ENCODE measurements around the gene EYS. TPM values are rescaled to one million over a fixed set of nuclear protein-coding genes. Genes with fewer than 3 reads are reported as not detected.

The EYS gene
- total and polyA plus RNA-seq, 2 experiments from 2014 or later, result 0.04 TPM; not detected in 1

GRCh38 chr6:65469650-65470049 lies 237.4 kb downstream of the EYS start:
- Histone ChIP-seq H3K27me3 (replicated peaks; ENCODE audit: insufficient read depth) (no peaks in the 10 kb centered on the region), H3K4me1 (ENCODE audit: insufficient read depth) (no peaks in the 10 kb centered on the region), H3K9ac (no peak overlapping the region), H3K4me3 (no peak overlapping the region), H3K4me2 (ENCODE audit: unreplicated experiment) (no peak overlapping the region), H3K36me3 (ENCODE audit: low read depth) (no peaks in the 10 kb centered on the region), H3K9me3 (ENCODE audit: low read depth) (no peaks in the 10 kb centered on the region), H4K20me1 (ENCODE audit: insufficient read depth) (no peaks in the 10 kb centered on the region), H3K79me2 (ENCODE audit: insufficient read depth) (no peaks in the 10 kb centered on the region), H3F3A (ENCODE audit: insufficient read depth) (no peaks in the 10 kb centered on the region), H3K27ac (no peak overlapping the region), H3K9me2 (ENCODE audit: insufficient read depth) (no peaks in the 10 kb centered on the region), H2AFZ (no peak overlapping the region)
- no peak for DNase-seq
- no peak for TF ChIP-seq EZH2 (IDR thresholded peaks at IDR 0.05; ENCODE audit: insufficient read depth, poor library complexity, severe bottlenecking)
- no peak for TF ChIP-seq EZH2phosphoT487 (IDR thresholded peaks at IDR 0.05; ENCODE audit: insufficient read depth, low read depth)
- in situ Hi-C loops (cut with MboI), result no loop called here

- H3K4me3 ChIP-seq, result no peak overlapping the region
- no peak overlapping the region for H3K27ac ChIP-seq
- in situ Hi-C loops (cut with MboI), result no loop called here
- no peaks in the 10 kb centered on the region for H3K27me3 ChIP-seq (replicated peaks; ENCODE audit: insufficient read depth)
- no peak overlapping the region for H3K4me2 ChIP-seq (ENCODE audit: unreplicated experiment)
- no peak for DNase-seq
- H3K4me1 ChIP-seq (ENCODE audit: insufficient read depth), result no peaks in the 10 kb centered on the region
- no peaks in the 10 kb centered on the region for H3K9me3 ChIP-seq (ENCODE audit: low read depth)
- H4K20me1 ChIP-seq (ENCODE audit: insufficient read depth), result no peaks in the 10 kb centered on the region
- no peaks in the 10 kb centered on the region for H3K9me2 ChIP-seq (ENCODE audit: insufficient read depth)
- no peak for TF ChIP-seq EZH2phosphoT487 (IDR thresholded peaks at IDR 0.05; ENCODE audit: insufficient read depth, low read depth)
- TF ChIP-seq EZH2 (IDR thresholded peaks at IDR 0.05; ENCODE audit: insufficient read depth, poor library complexity, severe bottlenecking), result no peak
- H3K36me3 ChIP-seq (ENCODE audit: low read depth), result no peaks in the 10 kb centered on the region
- WGBS, 2 experiments (ENCODE audit: low coverage in 1 of 2, low lambda C conversion rate in 2 of 2, missing lambda C conversion rate in 2 of 2), result 13 to 14% methylated on average over 3 of the region's 3 CpGs
- no peak overlapping the region for H3K9ac ChIP-seq
- no peak overlapping the region for H2AFZ ChIP-seq
- no peaks in the 10 kb centered on the region for H3F3A ChIP-seq (ENCODE audit: insufficient read depth)
- no peaks in the 10 kb centered on the region for H3K79me2 ChIP-seq (ENCODE audit: insufficient read depth)
Measured at GRCh38 chr6:65468307-65468706, 238.7 kb downstream of the EYS start.

GRCh38 chr6:65461121-65461520 lies 245.9 kb downstream of the EYS start:
- in situ Hi-C loops (cut with MboI), result no loop called here
- H3K27ac ChIP-seq, result no peak overlapping the region
- no peak overlapping the region for H3K9ac ChIP-seq
- no peak for DNase-seq
- WGBS, 2 experiments (ENCODE audit: low coverage in 1 of 2, low lambda C conversion rate in 2 of 2, missing lambda C conversion rate in 2 of 2), result 29 to 35% methylated on average over 3 of the region's 3 CpGs
- no peaks in the 10 kb centered on the region for H3K79me2 ChIP-seq (ENCODE audit: insufficient read depth)
- no peaks in the 10 kb centered on the region for H3K27me3 ChIP-seq (replicated peaks; ENCODE audit: insufficient read depth)
- no peak overlapping the region for H3K4me3 ChIP-seq
- H3K36me3 ChIP-seq (ENCODE audit: low read depth), result no peaks in the 10 kb centered on the region
- no peak overlapping the region for H2AFZ ChIP-seq
- no peaks in the 10 kb centered on the region for H3K4me1 ChIP-seq (ENCODE audit: insufficient read depth)
- TF ChIP-seq EZH2 (IDR thresholded peaks at IDR 0.05; ENCODE audit: insufficient read depth, poor library complexity, severe bottlenecking), result no peak
- TF ChIP-seq EZH2phosphoT487 (IDR thresholded peaks at IDR 0.05; ENCODE audit: insufficient read depth, low read depth), result no peak
- no peaks in the 10 kb centered on the region for H3K9me2 ChIP-seq (ENCODE audit: insufficient read depth)
- no peaks in the 10 kb centered on the region for H4K20me1 ChIP-seq (ENCODE audit: insufficient read depth)
- no peaks in the 10 kb centered on the region for H3F3A ChIP-seq (ENCODE audit: insufficient read depth)
- H3K9me3 ChIP-seq (ENCODE audit: low read depth), result no peaks in the 10 kb centered on the region
- H3K4me2 ChIP-seq (ENCODE audit: unreplicated experiment), result no peak overlapping the region

GRCh38 chr6:65452333-65452732 lies 254.7 kb downstream of the EYS start:
- no peaks in the 10 kb centered on the region for H3F3A ChIP-seq (ENCODE audit: insufficient read depth)
- 11 to 23% methylated on average over 1 of the region's 1 CpG for WGBS, 2 experiments (ENCODE audit: low coverage in 1 of 2, low lambda C conversion rate in 2 of 2, missing lambda C conversion rate in 2 of 2)
- no peak overlapping the region for H3K9ac ChIP-seq
- H3K27me3 ChIP-seq (replicated peaks; ENCODE audit: insufficient read depth), result no peaks in the 10 kb centered on the region
- H2AFZ ChIP-seq, result no peak overlapping the region
- no peaks in the 10 kb centered on the region for H3K36me3 ChIP-seq (ENCODE audit: low read depth)
- no peaks in the 10 kb centered on the region for H4K20me1 ChIP-seq (ENCODE audit: insufficient read depth)
- no peak overlapping the region for H3K4me3 ChIP-seq
- H3K79me2 ChIP-seq (ENCODE audit: insufficient read depth), result no peaks in the 10 kb centered on the region
- no peaks in the 10 kb centered on the region for H3K4me1 ChIP-seq (ENCODE audit: insufficient read depth)
- H3K4me2 ChIP-seq (ENCODE audit: unreplicated experiment), result no peak overlapping the region
- in situ Hi-C loops (cut with MboI), result no loop called here
- TF ChIP-seq EZH2 (IDR thresholded peaks at IDR 0.05; ENCODE audit: insufficient read depth, poor library complexity, severe bottlenecking) (no peak), EZH2phosphoT487 (IDR thresholded peaks at IDR 0.05; ENCODE audit: insufficient read depth, low read depth) (no peak)
- H3K27ac ChIP-seq, result no peak overlapping the region
- H3K9me3 ChIP-seq (ENCODE audit: low read depth), result peaks cover 3% of the 10 kb centered on the region
- DNase-seq, result no peak
- H3K9me2 ChIP-seq (ENCODE audit: insufficient read depth), result no peaks in the 10 kb centered on the region

DNA sequence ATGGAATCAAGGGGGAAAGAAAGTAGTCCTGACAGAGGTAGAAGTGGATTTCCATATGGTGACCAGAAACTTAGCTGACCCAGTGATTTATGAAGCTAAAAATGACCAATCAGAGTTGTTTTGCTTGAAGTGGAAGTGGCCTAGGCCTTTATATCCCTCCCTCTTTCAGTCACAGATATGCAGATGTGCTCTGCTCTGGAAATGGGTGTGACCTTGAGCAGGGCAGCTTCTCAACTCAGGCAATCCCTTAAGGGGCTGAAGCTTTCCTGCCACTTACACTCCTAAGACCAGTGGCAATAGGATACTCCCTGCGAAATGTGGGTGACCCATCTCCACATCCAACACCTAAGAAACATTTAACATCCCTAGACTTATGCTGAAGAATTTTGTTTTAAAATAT lies 256.6 kb downstream of the EYS start:
- no peak overlapping the region for H3K4me2 ChIP-seq (ENCODE audit: unreplicated experiment)
- peaks cover 7% of the 10 kb centered on the region for H3K9me3 ChIP-seq (ENCODE audit: low read depth)
- H4K20me1 ChIP-seq (ENCODE audit: insufficient read depth), result no peaks in the 10 kb centered on the region
- H3F3A ChIP-seq (ENCODE audit: insufficient read depth), result no peaks in the 10 kb centered on the region
- H3K4me3 ChIP-seq, result no peak overlapping the region
- no peak for DNase-seq
- in situ Hi-C loops (cut with MboI), result no loop called here
- H3K9ac ChIP-seq, result no peak overlapping the region
- 14 to 17% methylated on average over 1 of the region's 1 CpG for WGBS, 2 experiments (ENCODE audit: low coverage in 1 of 2, low lambda C conversion rate in 2 of 2, missing lambda C conversion rate in 2 of 2)
- H2AFZ ChIP-seq, result no peak overlapping the region
- H3K4me1 ChIP-seq (ENCODE audit: insufficient read depth), result no peaks in the 10 kb centered on the region
- H3K27ac ChIP-seq, result no peak overlapping the region
- TF ChIP-seq EZH2 (IDR thresholded peaks at IDR 0.05; ENCODE audit: insufficient read depth, poor library complexity, severe bottlenecking) (no peak), EZH2phosphoT487 (IDR thresholded peaks at IDR 0.05; ENCODE audit: insufficient read depth, low read depth) (no peak)
- no peaks in the 10 kb centered on the region for H3K79me2 ChIP-seq (ENCODE audit: insufficient read depth)
- H3K9me2 ChIP-seq (ENCODE audit: insufficient read depth), result no peaks in the 10 kb centered on the region
- no peaks in the 10 kb centered on the region for H3K27me3 ChIP-seq (replicated peaks; ENCODE audit: insufficient read depth)
- H3K36me3 ChIP-seq (ENCODE audit: low read depth), result no peaks in the 10 kb centered on the region

All from GM23248 (cell line).